ENCODE results near the gene FAM216B.
"Not testable (repeated sequence)": the region's sequence is repeated elsewhere in the genome, so short reads cannot be mapped to it uniquely, and the experiment has no call there.

The FAM216B gene

GRCh38 chr13:42753697-42754096 is 27.7 kb upstream of the FAM216B start:
- Histone ChIP-seq H3K27me3 (ENCODE audit: insufficient read depth, low read length) (no peaks in the 10 kb centered on the region), H3K27ac (ENCODE audit: low read length) (no peak overlapping the region), H3K4me1 (ENCODE audit: insufficient read depth, low read length) (peaks cover 5% of the 10 kb centered on the region; the same call in 1 of the 2 replicates), H3K9ac (ENCODE audit: low read depth, low read length) (no peak overlapping the region), H3K4me3 (ENCODE audit: low read length) (no peak overlapping the region), H3K36me3 (ENCODE audit: insufficient read depth, low read depth, low read length) (no peaks in the 10 kb centered on the region), H3K9me3 (ENCODE audit: insufficient read depth, low read depth, low read length) (no peaks in the 10 kb centered on the region)

GRCh38 chr13:42754801-42755510 is 26.4 kb upstream of the FAM216B start:
- no peak overlapping the region for H3K4me3 ChIP-seq (ENCODE audit: low read length)
- H3K27ac ChIP-seq (ENCODE audit: low read length): no peak overlapping the region
- no peaks in the 10 kb centered on the region for H3K36me3 ChIP-seq (ENCODE audit: insufficient read depth, low read depth, low read length)
- peaks cover 5% of the 10 kb centered on the region; the same call in 1 of the 2 replicates for H3K4me1 ChIP-seq (ENCODE audit: insufficient read depth, low read length)
- no peaks in the 10 kb centered on the region for H3K27me3 ChIP-seq (ENCODE audit: insufficient read depth, low read length)
- H3K9ac ChIP-seq (ENCODE audit: low read depth, low read length): no peak overlapping the region
- H3K9me3 ChIP-seq (ENCODE audit: insufficient read depth, low read depth, low read length): no peaks in the 10 kb centered on the region

GRCh38 chr13:42757678-42758420 is 23.5 kb upstream of the FAM216B start:
- Histone ChIP-seq H3K27ac (ENCODE audit: low read length) (no peak overlapping the region), H3K9me3 (ENCODE audit: insufficient read depth, low read depth, low read length) (no peaks in the 10 kb centered on the region), H3K36me3 (ENCODE audit: insufficient read depth, low read depth, low read length) (no peaks in the 10 kb centered on the region), H3K9ac (ENCODE audit: low read depth, low read length) (no peak overlapping the region), H3K4me3 (ENCODE audit: low read length) (no peak overlapping the region), H3K27me3 (ENCODE audit: insufficient read depth, low read length) (no peaks in the 10 kb centered on the region), H3K4me1 (ENCODE audit: insufficient read depth, low read length) (peaks cover 5% of the 10 kb centered on the region; the same call in 1 of the 2 replicates)

- H3K4me1 ChIP-seq (ENCODE audit: insufficient read depth, low read length): no peaks in the 10 kb centered on the region; the same call in 1 of the 2 replicates
- no peak overlapping the region for H3K9ac ChIP-seq (ENCODE audit: low read depth, low read length)
- no peak overlapping the region for H3K4me3 ChIP-seq (ENCODE audit: low read length)
- H3K9me3 ChIP-seq (ENCODE audit: insufficient read depth, low read depth, low read length): no peaks in the 10 kb centered on the region
- no peaks in the 10 kb centered on the region for H3K36me3 ChIP-seq (ENCODE audit: insufficient read depth, low read depth, low read length)
- no peak overlapping the region for H3K27ac ChIP-seq (ENCODE audit: low read length)
- no peaks in the 10 kb centered on the region for H3K27me3 ChIP-seq (ENCODE audit: insufficient read depth, low read length)
Observed at GRCh38 chr13:42758515-42758914, 22.9 kb upstream of the FAM216B start.

- Histone ChIP-seq H3K9ac (ENCODE audit: low read depth, low read length) (no peak overlapping the region), H3K27me3 (ENCODE audit: insufficient read depth, low read length) (no peaks in the 10 kb centered on the region), H3K36me3 (ENCODE audit: insufficient read depth, low read depth, low read length) (no peaks in the 10 kb centered on the region), H3K27ac (ENCODE audit: low read length) (no peak overlapping the region), H3K9me3 (ENCODE audit: insufficient read depth, low read depth, low read length) (no peaks in the 10 kb centered on the region), H3K4me3 (ENCODE audit: low read length) (no peak overlapping the region), H3K4me1 (ENCODE audit: insufficient read depth, low read length) (no peaks in the 10 kb centered on the region)
Observed at GRCh38 chr13:42760951-42761350, 20.4 kb upstream of the FAM216B start.

- no peaks in the 10 kb centered on the region for H3K9me3 ChIP-seq (ENCODE audit: insufficient read depth, low read depth, low read length)
- H3K27ac ChIP-seq (ENCODE audit: low read length): no peak overlapping the region
- H3K4me3 ChIP-seq (ENCODE audit: low read length): no peak overlapping the region
- H3K9ac ChIP-seq (ENCODE audit: low read depth, low read length): no peak overlapping the region
- no peaks in the 10 kb centered on the region for H3K27me3 ChIP-seq (ENCODE audit: insufficient read depth, low read length)
- H3K36me3 ChIP-seq (ENCODE audit: insufficient read depth, low read depth, low read length): no peaks in the 10 kb centered on the region
- no peaks in the 10 kb centered on the region for H3K4me1 ChIP-seq (ENCODE audit: insufficient read depth, low read length)
Observed at GRCh38 chr13:42762251-42762650, 19.1 kb upstream of the FAM216B start.

- Histone ChIP-seq H3K9ac (ENCODE audit: low read depth, low read length) (no peak overlapping the region), H3K27ac (ENCODE audit: low read length) (no peak overlapping the region), H3K4me1 (ENCODE audit: insufficient read depth, low read length) (no peaks in the 10 kb centered on the region), H3K27me3 (ENCODE audit: insufficient read depth, low read length) (no peaks in the 10 kb centered on the region), H3K9me3 (ENCODE audit: insufficient read depth, low read depth, low read length) (no peaks in the 10 kb centered on the region), H3K36me3 (ENCODE audit: insufficient read depth, low read depth, low read length) (no peaks in the 10 kb centered on the region), H3K4me3 (ENCODE audit: low read length) (no peak overlapping the region)
Observed at GRCh38 chr13:42762917-42763316, 18.5 kb upstream of the FAM216B start.

GRCh38 chr13:42766016-42766415 is 15.4 kb upstream of the FAM216B start:
- H3K36me3 ChIP-seq (ENCODE audit: insufficient read depth, low read depth, low read length): no peaks in the 10 kb centered on the region
- no peaks in the 10 kb centered on the region for H3K27me3 ChIP-seq (ENCODE audit: insufficient read depth, low read length)
- no peaks in the 10 kb centered on the region for H3K9me3 ChIP-seq (ENCODE audit: insufficient read depth, low read depth, low read length)
- H3K4me1 ChIP-seq (ENCODE audit: insufficient read depth, low read length): no peaks in the 10 kb centered on the region
- no peak overlapping the region for H3K27ac ChIP-seq (ENCODE audit: low read length)
- H3K4me3 ChIP-seq (ENCODE audit: low read length): no peak overlapping the region
- H3K9ac ChIP-seq (ENCODE audit: low read depth, low read length): no peak overlapping the region

- Histone ChIP-seq H3K4me1 (ENCODE audit: insufficient read depth, low read length) (no peaks in the 10 kb centered on the region), H3K27ac (ENCODE audit: low read length) (no peak overlapping the region), H3K9me3 (ENCODE audit: insufficient read depth, low read depth, low read length) (no peaks in the 10 kb centered on the region), H3K4me3 (ENCODE audit: low read length) (no peak overlapping the region), H3K36me3 (ENCODE audit: insufficient read depth, low read depth, low read length) (no peaks in the 10 kb centered on the region), H3K27me3 (ENCODE audit: insufficient read depth, low read length) (no peaks in the 10 kb centered on the region), H3K9ac (ENCODE audit: low read depth, low read length) (no peak overlapping the region)
Observed at GRCh38 chr13:42769650-42770049, 11.7 kb upstream of the FAM216B start.

GRCh38 chr13:42776558-42776957 is 4.8 kb upstream of the FAM216B start:
- H3K36me3 ChIP-seq (ENCODE audit: insufficient read depth, low read depth, low read length); H3K9me3 ChIP-seq (ENCODE audit: insufficient read depth, low read depth, low read length); H3K4me3 ChIP-seq (ENCODE audit: low read length); H3K4me1 ChIP-seq (ENCODE audit: insufficient read depth, low read length); H3K27ac ChIP-seq (ENCODE audit: low read length); H3K27me3 ChIP-seq (ENCODE audit: insufficient read depth, low read length); H3K9ac ChIP-seq (ENCODE audit: low read depth, low read length): not testable (repeated sequence)

GRCh38 chr13:42777467-42777866 is 3.9 kb upstream of the FAM216B start:
- Histone ChIP-seq H3K27ac (ENCODE audit: low read length) (no peak overlapping the region), H3K27me3 (ENCODE audit: insufficient read depth, low read length) (no peaks in the 10 kb centered on the region), H3K4me1 (ENCODE audit: insufficient read depth, low read length) (no peaks in the 10 kb centered on the region), H3K4me3 (ENCODE audit: low read length) (no peak overlapping the region), H3K9me3 (ENCODE audit: insufficient read depth, low read depth, low read length) (0 out of 2 replicates have a peak, but pooled peaks cover 5% of the 10 kb centered on the region), H3K36me3 (ENCODE audit: insufficient read depth, low read depth, low read length) (no peaks in the 10 kb centered on the region), H3K9ac (ENCODE audit: low read depth, low read length) (no peak overlapping the region)

GRCh38 chr13:42780044-42780443 is 1.3 kb upstream of the FAM216B start:
- Histone ChIP-seq H3K4me1 (ENCODE audit: insufficient read depth, low read length) (no peaks in the 10 kb centered on the region), H3K9me3 (ENCODE audit: insufficient read depth, low read depth, low read length) (0 out of 2 replicates have a peak, but pooled peaks cover 5% of the 10 kb centered on the region), H3K4me3 (ENCODE audit: low read length) (no peak overlapping the region), H3K27me3 (ENCODE audit: insufficient read depth, low read length) (no peaks in the 10 kb centered on the region), H3K27ac (ENCODE audit: low read length) (no peak overlapping the region), H3K9ac (ENCODE audit: low read depth, low read length) (no peak overlapping the region), H3K36me3 (ENCODE audit: insufficient read depth, low read depth, low read length) (no peaks in the 10 kb centered on the region)
